ENCODE data around the gene MINAR1.

The MINAR1 gene

DNA sequence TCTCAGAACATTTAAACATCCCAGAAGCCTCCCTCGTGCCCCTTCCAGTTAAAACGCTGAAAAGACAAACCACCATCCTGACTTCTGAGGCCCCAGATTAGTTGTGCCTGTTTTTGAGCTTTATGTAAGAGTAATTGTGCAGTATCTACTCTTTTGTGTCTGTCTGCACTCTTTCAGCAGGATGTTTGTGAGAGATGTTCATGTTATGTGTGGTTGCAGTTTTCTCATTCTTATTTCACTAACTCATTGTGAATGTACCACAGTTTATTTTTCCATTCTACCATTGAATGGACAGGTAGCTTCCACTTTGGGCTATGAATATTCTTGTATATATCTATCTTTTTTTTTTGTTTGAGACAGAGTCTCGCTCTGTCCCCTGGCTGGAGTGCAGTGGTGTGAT lies 40.3 kb downstream of the MINAR1 start:
- no peak for DNase-seq

DNA sequence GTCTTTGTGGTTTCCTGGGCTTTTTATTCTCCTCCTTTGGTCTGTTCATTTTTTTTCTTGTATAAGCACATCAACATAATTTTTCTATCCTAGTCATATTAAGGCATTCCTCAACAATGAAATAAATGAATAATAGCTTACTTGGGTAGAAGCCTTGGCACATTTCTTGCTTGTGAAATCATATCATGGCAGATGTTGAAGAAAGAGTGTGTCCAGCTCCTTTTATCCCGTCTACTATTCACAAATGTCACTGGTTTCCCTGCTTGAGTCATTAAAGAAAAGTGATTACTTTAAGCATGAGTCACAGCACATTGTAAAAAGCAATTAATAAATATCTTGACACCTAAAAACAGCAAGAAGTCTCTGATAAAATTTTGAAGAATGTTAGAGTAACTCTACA lies 42.1 kb downstream of the MINAR1 start:
- peak in 2 of 3 donors; percentile 25 to 30 for DNase-seq

DNA sequence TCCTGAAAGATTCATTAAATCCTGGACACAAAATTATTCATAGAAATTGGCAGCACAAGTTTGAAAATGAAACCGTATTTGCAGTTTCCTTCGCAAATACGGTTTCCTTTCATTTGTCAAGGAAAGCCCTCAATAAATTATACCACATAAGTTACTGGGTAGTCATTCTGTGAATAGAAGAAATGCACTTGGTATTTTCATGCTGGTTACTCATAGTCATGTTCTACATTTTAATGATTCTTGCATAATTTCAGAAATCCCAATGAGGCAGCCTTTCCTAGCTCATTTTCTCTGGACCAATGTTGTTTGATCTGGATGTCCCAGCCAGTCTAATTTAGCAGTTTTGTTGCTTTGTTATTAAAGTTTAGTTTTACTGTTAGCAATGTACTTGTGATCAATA lies 43.2 kb downstream of the MINAR1 start:
- peak; percentile 49 to 84 (median 75) for DNase-seq

DNA sequence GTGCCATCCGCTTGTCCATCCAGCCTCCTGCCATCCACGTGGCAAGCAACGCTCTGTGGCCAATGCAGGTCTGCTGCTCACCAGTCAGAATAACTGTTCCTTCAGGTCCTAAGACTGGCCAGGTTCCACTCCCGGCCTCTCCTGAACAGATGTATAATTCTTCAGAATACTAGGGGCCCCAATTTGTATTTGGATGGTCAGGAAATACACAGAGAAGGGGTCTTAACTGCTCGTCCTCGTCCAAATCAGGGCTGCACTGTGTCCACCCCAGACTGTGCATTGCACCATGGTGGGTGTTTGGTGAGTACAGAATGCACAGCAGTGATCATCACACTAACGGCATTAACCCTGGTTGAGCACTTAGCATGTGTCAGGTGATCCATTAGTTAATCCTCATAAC lies 46.0 kb downstream of the MINAR1 start:
- no peak for DNase-seq

DNA sequence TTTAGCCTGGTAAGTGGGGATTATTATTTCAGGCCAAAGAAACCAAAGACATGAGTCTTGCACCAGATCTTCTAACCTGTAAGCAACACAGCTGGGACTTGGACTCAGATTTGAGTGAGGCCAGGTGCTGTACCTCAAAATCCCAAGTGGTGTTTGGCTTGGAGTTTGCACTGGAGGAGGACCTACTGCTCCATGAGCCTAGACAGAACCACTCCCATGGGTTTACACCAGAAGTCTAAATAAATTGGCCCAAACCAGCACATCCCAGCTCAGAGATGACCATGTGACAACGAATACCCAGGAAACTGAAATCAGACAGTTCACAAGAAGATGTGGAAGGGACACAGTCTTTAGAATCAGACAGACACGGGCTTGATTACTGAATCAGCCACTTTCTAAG lies 47.5 kb downstream of the MINAR1 start:
- DNase-seq: no peak

DNA sequence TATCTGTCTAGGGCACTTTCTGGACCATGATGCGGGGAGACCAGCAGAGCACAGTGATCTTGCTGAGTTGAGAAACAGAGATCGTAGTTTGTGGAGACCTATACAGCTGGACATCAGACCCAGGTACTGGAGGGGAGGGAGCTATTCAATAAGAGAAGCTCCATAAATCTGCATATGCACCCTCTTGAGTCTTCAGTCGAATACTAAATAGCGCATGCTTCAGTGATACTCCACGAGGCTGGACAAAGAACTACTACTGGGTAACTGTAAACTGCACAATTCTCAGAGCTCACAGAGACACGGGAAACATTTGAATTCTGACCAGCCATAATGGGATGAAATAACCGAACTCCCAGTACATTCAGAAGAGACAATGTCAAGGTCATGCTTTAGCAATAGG lies 49.7 kb downstream of the MINAR1 start:
- DNase-seq: no peak
